Brain microvascular endothelial cell (primary cell): ENCODE data around the gene COL11A2.

Experiments used
- DNase-seq: peaks from one replicate; pipeline ENCODE4 v3.0.0-alpha.2; 2020
- H3K27ac ChIP-seq: fragments of 250-450 bp; sonication (Bioruptor Pico); 2 replicates; pipeline ENCODE4 v1.5.1; 2020; ENCODE audit warnings: mild to moderate bottlenecking, moderate library complexity
- H3K27me3 ChIP-seq: fragments of 250-450 bp; sonication (Bioruptor Pico); replicated peaks from 2 replicates; pipeline ENCODE4 v1.5.1; 2020; ENCODE audit warnings: mild to moderate bottlenecking
- H3K36me3 ChIP-seq: fragments of 250-450 bp; sonication (Bioruptor Pico); replicated peaks from 2 replicates; pipeline ENCODE4 v1.5.1; 2020; ENCODE audit warnings: mild to moderate bottlenecking
- H3K4me3 ChIP-seq: 2 replicates; pipeline ENCODE4 v1.5.1; 2011; ENCODE audit warnings: low read depth, mild to moderate bottlenecking, control low read depth, low read length, moderate library complexity
- in situ Hi-C: cut with HindIII; loops from 2 replicates; pipeline ENCODE4 v1.10.0; 2017; ENCODE audit warnings: low sequenced_read_pairs, low pct_ligation_motif_present
- TF ChIP-seq, protein P1 (sequence below): IDR thresholded peaks from 2 replicates; pipeline ENCODE4 v1.5.1; 2011; ENCODE audit warnings: low read depth, mild to moderate bottlenecking, moderate library complexity, low read length, control low read depth, inconsistent platforms; ENCODE audit errors: missing control alignments

Gene COL11A2

DNA sequence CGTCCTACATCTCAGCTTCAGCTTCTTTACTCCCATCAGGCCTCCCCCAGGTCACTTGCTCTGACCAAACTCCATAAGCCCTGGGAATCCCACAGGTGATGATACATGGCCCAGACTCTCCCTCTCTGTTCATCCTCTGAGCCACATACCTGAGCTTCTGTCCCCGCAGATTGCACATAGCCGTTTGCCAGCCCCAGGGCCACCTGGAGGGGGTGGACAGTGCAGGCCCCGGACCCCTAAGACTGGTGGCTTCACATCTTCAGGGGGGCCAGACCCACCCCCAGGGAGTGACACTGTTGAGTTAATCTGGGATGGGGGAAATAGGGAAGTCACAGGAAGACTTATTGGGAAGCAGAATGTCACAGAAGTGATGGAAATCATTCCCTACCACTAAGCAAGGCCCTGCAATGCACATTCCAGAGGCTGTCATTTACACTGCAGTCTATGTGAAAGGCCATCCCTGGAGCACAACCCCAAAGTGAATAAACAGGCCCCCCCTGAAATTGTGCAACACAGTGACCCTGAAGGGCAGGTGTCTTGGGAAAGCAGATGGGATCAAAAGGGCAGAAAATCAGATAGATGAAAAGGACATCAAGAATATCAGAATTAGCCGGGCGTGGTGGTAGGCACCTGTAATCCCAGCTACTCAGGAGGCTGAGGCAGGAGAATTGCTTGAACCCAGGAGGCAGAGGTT lies 6.0 kb upstream of the COL11A2 start:
- no peak overlapping the region for H3K27ac ChIP-seq
- TF ChIP-seq, protein P1, sequence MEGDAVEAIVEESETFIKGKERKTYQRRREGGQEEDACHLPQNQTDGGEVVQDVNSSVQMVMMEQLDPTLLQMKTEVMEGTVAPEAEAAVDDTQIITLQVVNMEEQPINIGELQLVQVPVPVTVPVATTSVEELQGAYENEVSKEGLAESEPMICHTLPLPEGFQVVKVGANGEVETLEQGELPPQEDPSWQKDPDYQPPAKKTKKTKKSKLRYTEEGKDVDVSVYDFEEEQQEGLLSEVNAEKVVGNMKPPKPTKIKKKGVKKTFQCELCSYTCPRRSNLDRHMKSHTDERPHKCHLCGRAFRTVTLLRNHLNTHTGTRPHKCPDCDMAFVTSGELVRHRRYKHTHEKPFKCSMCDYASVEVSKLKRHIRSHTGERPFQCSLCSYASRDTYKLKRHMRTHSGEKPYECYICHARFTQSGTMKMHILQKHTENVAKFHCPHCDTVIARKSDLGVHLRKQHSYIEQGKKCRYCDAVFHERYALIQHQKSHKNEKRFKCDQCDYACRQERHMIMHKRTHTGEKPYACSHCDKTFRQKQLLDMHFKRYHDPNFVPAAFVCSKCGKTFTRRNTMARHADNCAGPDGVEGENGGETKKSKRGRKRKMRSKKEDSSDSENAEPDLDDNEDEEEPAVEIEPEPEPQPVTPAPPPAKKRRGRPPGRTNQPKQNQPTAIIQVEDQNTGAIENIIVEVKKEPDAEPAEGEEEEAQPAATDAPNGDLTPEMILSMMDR: no peak
- in situ Hi-C loops: no loop called here

DNA sequence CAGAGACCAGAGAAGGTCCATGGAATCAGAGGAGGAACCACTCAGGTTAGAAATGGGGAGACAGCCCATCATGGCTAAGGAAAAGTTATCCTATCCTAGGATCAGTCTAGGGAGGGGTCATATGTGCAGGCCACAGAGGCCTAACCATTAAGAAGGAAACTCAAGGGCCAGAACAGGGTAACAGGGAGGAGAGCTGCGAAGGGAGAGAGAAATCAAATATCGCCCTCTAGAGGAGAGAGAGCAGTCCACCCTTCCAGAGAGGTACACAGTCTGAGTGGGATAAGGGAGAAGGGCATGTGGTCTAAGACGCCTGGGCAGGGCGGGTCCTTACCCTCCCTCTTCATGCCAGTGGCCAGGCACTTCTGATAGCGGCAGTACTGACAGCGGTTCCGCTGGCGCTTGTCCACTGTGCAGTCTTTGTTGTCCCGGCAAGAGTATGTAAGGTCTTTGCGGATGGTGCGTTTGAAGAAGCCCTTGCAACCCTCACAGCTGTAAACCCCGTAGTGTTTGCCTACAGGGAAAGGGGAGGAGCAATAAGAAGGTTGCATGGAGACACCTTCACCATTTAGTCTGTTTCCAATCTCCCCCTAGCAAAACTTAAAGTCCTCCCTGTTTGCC lies 5.3 kb upstream of the COL11A2 start:
- in situ Hi-C loops: no loop called here
- Histone ChIP-seq H3K27ac (no peak overlapping the region), H3K4me3 (no peak overlapping the region), H3K36me3 (peaks cover 44% of the 10 kb centered on the region), H3K27me3 (peaks cover 3% of the 10 kb centered on the region)
- peak; percentile 61 for DNase-seq
- TF ChIP-seq, protein P1: peak; percentile 81

More for the DNA sequence above, 6.0 kb upstream of the COL11A2 start:
- Histone ChIP-seq H3K27me3 (no peaks in the 10 kb centered on the region), H3K4me3 (no peak overlapping the region), H3K36me3 (peaks cover 52% of the 10 kb centered on the region)
- no peak for DNase-seq

DNA sequence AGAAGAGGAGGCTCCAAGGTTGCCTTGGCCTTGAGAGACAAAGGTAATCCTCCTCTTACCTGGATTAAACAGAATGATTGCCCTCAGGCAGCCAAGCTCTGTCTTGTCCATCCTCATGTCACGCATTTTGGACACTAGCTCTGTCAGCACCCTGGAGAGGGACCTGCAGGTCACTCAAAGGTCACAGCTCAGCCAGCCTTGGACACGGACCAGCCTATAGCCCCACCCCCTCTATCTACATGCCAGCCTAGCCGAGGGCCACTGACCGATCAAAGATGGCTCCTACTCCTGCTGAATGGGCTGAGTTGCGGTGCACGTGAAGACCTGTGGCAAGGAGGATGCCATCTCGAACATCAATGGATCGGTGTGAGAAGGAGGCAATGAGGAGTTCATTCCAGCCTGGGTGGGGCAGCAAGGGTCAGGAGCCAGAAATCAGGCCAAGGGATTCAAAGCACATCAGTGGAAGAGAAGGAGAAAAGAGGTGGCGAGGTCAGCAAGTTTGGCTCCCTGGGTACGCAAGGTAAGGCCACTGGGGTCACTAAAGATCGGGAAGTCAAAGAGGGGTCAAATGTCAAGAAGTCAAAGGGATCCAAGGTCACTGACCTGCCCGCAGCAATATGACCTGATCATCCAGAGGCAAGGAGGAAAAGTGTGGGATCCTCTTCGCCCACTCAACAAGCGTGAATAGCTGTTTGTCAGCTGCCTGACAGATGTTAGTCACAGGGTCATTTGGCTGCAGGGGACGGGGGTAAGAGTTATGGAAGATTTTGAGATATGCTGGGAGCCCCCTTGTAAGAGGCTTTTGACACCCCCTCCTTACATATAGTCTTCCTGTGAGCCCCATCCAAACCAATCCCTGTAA lies 3.3 kb upstream of the COL11A2 start:
- Histone ChIP-seq H3K27ac (no peak overlapping the region), H3K27me3 (peaks cover 20% of the 10 kb centered on the region), H3K4me3 (no peak overlapping the region), H3K36me3 (peaks cover 31% of the 10 kb centered on the region)
- TF ChIP-seq, protein P1: no peak
- DNase-seq: no peak
- in situ Hi-C loops: no loop called here

DNA sequence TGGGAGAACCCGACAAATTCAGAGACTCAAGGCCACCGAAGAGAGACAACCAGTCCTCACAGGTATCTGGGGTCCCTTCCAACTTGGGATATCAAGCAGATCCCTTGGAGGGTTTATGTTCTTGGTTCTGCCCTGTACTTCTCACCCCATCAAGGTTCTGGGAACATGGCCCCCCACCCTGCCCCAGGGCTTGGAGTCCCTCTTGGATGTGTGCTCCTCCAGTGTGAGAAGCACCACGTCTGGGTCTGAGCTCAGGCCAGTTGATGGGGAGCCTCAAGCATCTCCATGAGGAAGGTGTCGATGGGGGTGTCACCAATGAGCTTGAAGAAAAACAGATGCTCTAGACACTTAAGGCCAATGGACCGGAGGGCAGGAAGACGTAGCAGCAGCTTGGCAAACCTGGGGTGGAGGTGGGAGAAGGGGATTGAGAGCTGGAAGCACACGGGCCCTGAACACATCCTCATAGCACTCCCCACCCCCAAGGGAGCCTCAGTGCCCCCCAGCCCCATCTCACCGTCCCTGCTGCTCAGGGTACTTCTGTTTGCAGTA lies 2.2 kb upstream of the COL11A2 start:
- Histone ChIP-seq H3K27ac (no peak overlapping the region), H3K36me3 (peaks cover 31% of the 10 kb centered on the region), H3K4me3 (no peak overlapping the region), H3K27me3 (peaks cover 20% of the 10 kb centered on the region)
- DNase-seq: no peak
- TF ChIP-seq, protein P1: no peak
- in situ Hi-C loops: no loop called here

GRCh38 chr6:33193619-33194018 lies 1.4 kb upstream of the COL11A2 start:
- no peak for DNase-seq
- Histone ChIP-seq H3K4me3 (no peak overlapping the region), H3K27ac (no peak overlapping the region), H3K27me3 (peaks cover 20% of the 10 kb centered on the region), H3K36me3 (peaks cover 31% of the 10 kb centered on the region)
- in situ Hi-C loops: no loop called here
- TF ChIP-seq, protein P1: no peak
